Uterus (tissue), 4 donors: Measurements from ENCODE around the gene BORCS6. TPM values are rescaled to one million over a fixed set of nuclear protein-coding genes. Genes with fewer than 3 reads are reported as not detected.

Experiments
- DNase-seq, 2 donors: peaks; one replicate each; pipeline ENCODE4 v3.0.0-alpha.2; 2019 to 2020
- H3K27ac ChIP-seq, 2 donors: fragments of 200-600 bp; sonication (generic); 1 replicate in 1 of 2; 2 replicates in 1 of 2; pipeline ENCODE4 v1.5.1; 2016 to 2018
- H3K27me3 ChIP-seq, 2 donors: fragments of 200-600 bp; sonication (generic); one replicate each; pipeline ENCODE4 v1.5.1; 2018 to 2019; ENCODE audit warnings: control low read depth in 1 of 2
- H3K36me3 ChIP-seq, 2 donors: fragments of 200-600 bp; sonication (generic); one replicate each; pipeline ENCODE4 v1.5.1; 2019; ENCODE audit warnings: control low read depth in 1 of 2
- H3K4me1 ChIP-seq, 2 donors: fragments of 200-600 bp; sonication (generic); one replicate each; pipeline ENCODE4 v1.5.1; 2018 to 2019; ENCODE audit warnings: control low read depth in 1 of 2
- H3K4me3 ChIP-seq, 2 donors: fragments of 200-600 bp; sonication (generic); 1 replicate in 1 of 2; 2 replicates in 1 of 2; pipeline ENCODE4 v1.5.1; 2018 to 2019; ENCODE audit warnings: mild to moderate bottlenecking in 1 of 2
- H3K9me3 ChIP-seq, 2 donors: fragments of 200-600 bp; sonication (generic); one replicate each; pipeline ENCODE4 v1.5.1; 2019; ENCODE audit warnings: control low read depth in 1 of 2
- CTCF ChIP-seq, 4 experiments: fragments of 200-600 bp in 2 of 4; fragments of 450-650 bp in 2 of 4; sonication (generic) in 2 of 4; IDR thresholded peaks; one replicate each; pipeline ENCODE4 v1.5.1; 2016 to 2019; ENCODE audit warnings: antibody characterized with exemption in 4 of 4, mild to moderate bottlenecking in 2 of 4, moderate library complexity in 1 of 4
- POLR2A ChIP-seq, 2 donors: fragments of 450-650 bp; IDR thresholded peaks; one replicate each; pipeline ENCODE4 v1.6.1; 2016; ENCODE audit warnings: antibody characterized with exemption in 2 of 2, mild to moderate bottlenecking in 1 of 2, moderate library complexity in 1 of 2
- intact Hi-C: fragments of 100-400 bp; cut with DNase I; formaldehyde crosslinking; loops from one replicate; pipeline ENCODE4 v1.15.1; 2023; ENCODE audit warnings: low total_unique reads
- total RNA-seq, 4 donors: library from RNA; depleted of rRNA in 3 of 4; stranded (reverse); fragments of >200 nt in 3 of 4; gene quantifications; one replicate each; pipeline versions ENCODE4 v1.1.0 to v1.2.4, GENCODE V29; 2014 to 2023
- donor health status: DM: yes; HTN: yes; CAD: no.

Gene BORCS6
- total RNA-seq, 4 donors from 2014 or later = under 0.01 to 9.0 (median 6.1) TPM

- TF ChIP-seq CTCF (IDR thresholded peaks at IDR 0.05) (no peak), POLR2A (IDR thresholded peaks at IDR 0.05) (no peak)
- Histone ChIP-seq H3K36me3 (no peaks in the 10 kb centered on the region), H3K9me3 (no peaks in the 10 kb centered on the region), H3K27ac (peak overlapping the region; percentile 85 to 96), H3K4me3 (peak overlapping the region in 1 of 2 donors; percentile 72), H3K27me3 (no peaks in the 10 kb centered on the region), H3K4me1 (peaks cover 0 to 11% of the 10 kb centered on the region in 2 donors)
- DNase-seq = no peak
- intact Hi-C loops = no loop called here
Measured at GRCh38 chr17:8176998-8177731, 12.8 kb downstream of the BORCS6 start.

DNA sequence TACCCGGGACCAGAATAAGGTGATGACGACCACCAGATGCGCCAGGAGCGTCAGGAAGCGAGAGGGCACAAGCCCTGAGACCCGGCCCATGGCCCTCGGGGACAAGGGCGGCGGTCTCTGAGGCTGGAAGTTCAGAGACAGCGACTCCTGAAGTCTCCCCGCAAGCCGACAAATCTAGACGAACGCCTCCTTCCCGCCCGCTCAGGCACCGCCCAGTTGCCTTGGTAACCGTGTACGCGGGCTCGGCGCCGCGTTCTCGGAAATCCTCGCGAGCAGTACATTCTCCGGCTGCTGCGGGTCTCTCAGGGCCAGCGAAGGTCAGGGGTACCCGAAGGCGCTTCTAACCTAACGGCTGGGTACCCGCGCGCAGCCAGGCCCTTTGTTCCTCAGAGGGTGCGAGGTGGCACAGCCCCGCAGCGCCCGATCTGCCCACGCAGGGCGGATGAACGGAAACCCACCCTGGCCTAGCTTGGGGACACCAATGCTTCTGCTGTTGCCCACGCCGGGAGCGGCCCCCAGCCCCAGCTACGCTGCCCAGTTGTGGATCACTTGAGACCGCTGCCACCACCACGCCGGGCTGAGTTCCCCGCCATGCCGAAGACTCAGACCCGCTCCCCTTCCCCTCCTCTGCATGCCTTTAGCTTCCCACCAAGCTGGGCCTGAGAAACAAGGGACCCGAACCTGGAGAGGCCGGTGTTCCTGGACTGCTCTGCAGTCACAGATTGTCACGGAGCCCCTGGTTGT is 13.6 kb downstream of the BORCS6 start, which contains the start of gene TMEM107:
Gene TMEM107 (minus strand): TSS at position 184 of the 744 bp plus-strand sequence. CDS start 94 bp downstream, at position 90.
- H3K36me3 ChIP-seq = no peaks in the 10 kb centered on the region
- H3K27me3 ChIP-seq = no peaks in the 10 kb centered on the region
- peak within 1 kb of the TSS; percentile 48 to 72 for H3K4me3 ChIP-seq
- peak; percentile 64 for TF ChIP-seq POLR2A (IDR thresholded peaks at IDR 0.05)
- TF ChIP-seq CTCF (IDR thresholded peaks at IDR 0.05) = peak in 1 of 4 experiments; percentile 6
- H3K9me3 ChIP-seq = no peaks in the 10 kb centered on the region
- H3K4me1 ChIP-seq = peaks cover 0 to 11% of the 10 kb centered on the region in 2 donors
- DNase-seq = peak; percentile 84 to 85
- intact Hi-C loops = no loop called here
- H3K27ac ChIP-seq = peak within 1 kb of the TSS; percentile 85 to 96

- peak overlapping the region; percentile 85 to 96 for H3K27ac ChIP-seq
Measured at GRCh38 chr17:8175795-8176196, 14.2 kb downstream of the BORCS6 start.

GRCh38 chr17:8173871-8174322 is 16.1 kb downstream of the BORCS6 start:
- Histone ChIP-seq H3K4me3 (peak overlapping the region; percentile 20 to 34), H3K27me3 (no peaks in the 10 kb centered on the region), H3K36me3 (no peaks in the 10 kb centered on the region), H3K27ac (peak overlapping the region; percentile 88 to 96), H3K4me1 (peaks cover 0 to 11% of the 10 kb centered on the region in 2 donors), H3K9me3 (no peaks in the 10 kb centered on the region)
- TF ChIP-seq POLR2A (IDR thresholded peaks at IDR 0.05) (no peak), CTCF (IDR thresholded peaks at IDR 0.05) (no peak)
- DNase-seq = no peak
- intact Hi-C loops = no loop called here

More at GRCh38 chr17:8175795-8176196, 14.2 kb downstream of the BORCS6 start:
- no peaks in the 10 kb centered on the region for H3K27me3 ChIP-seq
- H3K4me3 ChIP-seq = peak overlapping the region; percentile 48 to 72
- TF ChIP-seq POLR2A (IDR thresholded peaks at IDR 0.05) (no peak), CTCF (IDR thresholded peaks at IDR 0.05) (no peak)
- DNase-seq = no peak
- no peaks in the 10 kb centered on the region for H3K9me3 ChIP-seq
- intact Hi-C loops = no loop called here
- H3K36me3 ChIP-seq = no peaks in the 10 kb centered on the region
- H3K4me1 ChIP-seq = peaks cover 0 to 11% of the 10 kb centered on the region in 2 donors
